ENCODE results near the gene CFL1. TPM values are rescaled to one million over a fixed set of nuclear protein-coding genes. Genes with fewer than 3 reads are reported as not detected.
A peak's percentile ranks its signal among the peaks of the same experiment; 100 is the strongest.

Gene CFL1
- total RNA-seq (2014; rRNA removed; shearing (Covaris generic)), result 981 and 1,393 TPM in 2 replicates
- 1,996 and 2,124 TPM in 2 replicates for polyA plus RNA-seq (2016; fragmentation: Nextera tagmentation; extraction: Ambion mirVana)
- long read RNA-seq, transcript CFL1-201 (4 exons, 1,234 nt), result major isoform, 1,571 of 1,610 reads
- long read RNA-seq, transcript CFL1-209 (3 exons, 647 nt), result minor isoform, 13 of 1,610 reads
- long read RNA-seq, partial matches to known transcripts, result 1 of 1,610 reads
- long read RNA-seq, other reads (novel, unspliced or antisense), result 21 of 1,610 reads

DNA sequence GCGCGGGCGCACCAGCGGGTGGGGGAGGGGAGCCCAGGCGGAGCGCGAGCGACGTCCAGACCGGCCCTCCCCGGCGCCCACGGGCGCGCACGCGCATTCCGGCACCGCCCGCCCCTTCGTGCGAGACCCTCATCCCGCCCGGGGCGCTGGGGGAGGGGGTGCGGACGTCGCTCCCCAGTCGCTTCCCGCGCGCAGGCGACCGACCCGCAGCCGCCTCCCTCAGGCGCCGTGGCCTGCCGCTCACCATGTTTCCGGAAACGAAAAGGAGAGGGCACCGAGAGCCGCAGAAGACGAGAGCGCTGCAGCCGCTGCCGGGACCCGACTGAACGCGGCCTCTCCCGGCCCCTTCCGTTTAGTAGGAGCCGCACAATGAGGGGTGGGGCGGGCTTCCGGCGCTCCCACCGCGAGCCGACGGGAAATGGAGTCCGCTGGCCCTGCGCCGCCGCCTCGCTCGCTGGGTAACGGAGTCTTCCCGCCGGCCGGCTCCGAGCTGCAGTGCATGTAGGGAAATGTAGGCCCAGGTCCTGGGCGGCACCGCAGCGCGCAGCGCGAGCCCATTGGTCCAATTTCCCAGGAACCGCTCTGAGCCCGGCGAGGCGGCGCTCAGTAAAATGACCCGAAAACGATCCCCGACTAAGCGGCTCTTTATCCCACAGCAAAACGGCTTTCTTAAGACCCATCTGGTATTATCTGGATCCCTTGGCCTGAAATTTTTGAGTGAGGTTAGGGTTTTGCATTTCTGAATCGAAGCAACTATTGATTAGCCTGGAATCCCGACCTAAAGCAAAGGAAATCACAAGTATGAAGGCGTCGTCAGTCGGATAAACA, at the start of gene CFL1:
Gene CFL1 (minus strand): TSS at position 328 of the 828 bp plus-strand sequence. CDS start 81 bp downstream, at position 247.
- peaks cover 4% of the 10 kb centered on the region; the same call in 2 of the 3 replicates for H3K9me3 Mint-ChIP-seq
- ATAC-seq (peak; percentile 53), DNase-seq (ENCODE audit: low spot score) (peak; percentile 98)
- peaks cover 11% of the 10 kb centered on the region for H3K4me1 ChIP-seq (ENCODE audit: insufficient read depth)
- H3K79me2 ChIP-seq (replicated peaks; ENCODE audit: insufficient read depth), result peaks cover 50% of the 10 kb centered on the region
- peak within 1 kb of the TSS; percentile 95 for H3K4me2 ChIP-seq
- no peaks in the 10 kb centered on the region for H3K27me3 ChIP-seq (ENCODE audit: insufficient read depth)
- H3K4me3 ChIP-seq, result peak within 1 kb of the TSS; percentile 93
- H3F3A ChIP-seq (replicated peaks; ENCODE audit: low read depth), result peaks cover 60% of the 10 kb centered on the region
- peaks cover 56% of the 10 kb centered on the region for H3K36me3 Mint-ChIP-seq (ENCODE audit: low read depth)
- peaks cover 33% of the 10 kb centered on the region for H3K4me1 Mint-ChIP-seq
- H3K36me3 ChIP-seq (ENCODE audit: insufficient read depth), result peaks cover 32% of the 10 kb centered on the region
- no peaks in the 10 kb centered on the region for H3K9me2 ChIP-seq (ENCODE audit: insufficient read depth)
- H3K27ac ChIP-seq (ENCODE audit: low read depth), result peak within 1 kb of the TSS; percentile 94
- H4K20me1 ChIP-seq (replicated peaks; ENCODE audit: insufficient read depth), result peaks cover 39% of the 10 kb centered on the region
- H3K27me3 Mint-ChIP-seq (ENCODE audit: insufficient read depth, low read depth, poor library complexity), result peaks cover 45% of the 10 kb centered on the region
- H3K4me3 Mint-ChIP-seq, result peak within 1 kb of the TSS; percentile 91
- peak within 1 kb of the TSS; percentile 96 for H3K27ac Mint-ChIP-seq
- TF ChIP-seq CREB1 (CRISPR knock-in tag; IDR thresholded peaks at IDR 0.05; ENCODE audit: low read depth) (no peak; the same call in 1 of the 2 replicates), POLR2AphosphoS5 (IDR thresholded peaks at IDR 0.05; ENCODE audit: low read depth) (peak; percentile 99), JUNB (IDR thresholded peaks at IDR 0.05; ENCODE audit: unreplicated experiment) (no peak), ZNF331 (CRISPR knock-in tag; IDR thresholded peaks at IDR 0.05; ENCODE audit: low read depth) (no peak), EZH2 (IDR thresholded peaks at IDR 0.05; ENCODE audit: low read depth, unreplicated experiment) (no peak), EZH2phosphoT487 (IDR thresholded peaks at IDR 0.05; ENCODE audit: unreplicated experiment) (no peak), STAT1 (IDR thresholded peaks at IDR 0.05; ENCODE audit: unreplicated experiment) (no peak), NANOG (IDR thresholded peaks at IDR 0.05; ENCODE audit: borderline replicate concordance) (no peak)
- TF ChIP-seq, protein P1, sequence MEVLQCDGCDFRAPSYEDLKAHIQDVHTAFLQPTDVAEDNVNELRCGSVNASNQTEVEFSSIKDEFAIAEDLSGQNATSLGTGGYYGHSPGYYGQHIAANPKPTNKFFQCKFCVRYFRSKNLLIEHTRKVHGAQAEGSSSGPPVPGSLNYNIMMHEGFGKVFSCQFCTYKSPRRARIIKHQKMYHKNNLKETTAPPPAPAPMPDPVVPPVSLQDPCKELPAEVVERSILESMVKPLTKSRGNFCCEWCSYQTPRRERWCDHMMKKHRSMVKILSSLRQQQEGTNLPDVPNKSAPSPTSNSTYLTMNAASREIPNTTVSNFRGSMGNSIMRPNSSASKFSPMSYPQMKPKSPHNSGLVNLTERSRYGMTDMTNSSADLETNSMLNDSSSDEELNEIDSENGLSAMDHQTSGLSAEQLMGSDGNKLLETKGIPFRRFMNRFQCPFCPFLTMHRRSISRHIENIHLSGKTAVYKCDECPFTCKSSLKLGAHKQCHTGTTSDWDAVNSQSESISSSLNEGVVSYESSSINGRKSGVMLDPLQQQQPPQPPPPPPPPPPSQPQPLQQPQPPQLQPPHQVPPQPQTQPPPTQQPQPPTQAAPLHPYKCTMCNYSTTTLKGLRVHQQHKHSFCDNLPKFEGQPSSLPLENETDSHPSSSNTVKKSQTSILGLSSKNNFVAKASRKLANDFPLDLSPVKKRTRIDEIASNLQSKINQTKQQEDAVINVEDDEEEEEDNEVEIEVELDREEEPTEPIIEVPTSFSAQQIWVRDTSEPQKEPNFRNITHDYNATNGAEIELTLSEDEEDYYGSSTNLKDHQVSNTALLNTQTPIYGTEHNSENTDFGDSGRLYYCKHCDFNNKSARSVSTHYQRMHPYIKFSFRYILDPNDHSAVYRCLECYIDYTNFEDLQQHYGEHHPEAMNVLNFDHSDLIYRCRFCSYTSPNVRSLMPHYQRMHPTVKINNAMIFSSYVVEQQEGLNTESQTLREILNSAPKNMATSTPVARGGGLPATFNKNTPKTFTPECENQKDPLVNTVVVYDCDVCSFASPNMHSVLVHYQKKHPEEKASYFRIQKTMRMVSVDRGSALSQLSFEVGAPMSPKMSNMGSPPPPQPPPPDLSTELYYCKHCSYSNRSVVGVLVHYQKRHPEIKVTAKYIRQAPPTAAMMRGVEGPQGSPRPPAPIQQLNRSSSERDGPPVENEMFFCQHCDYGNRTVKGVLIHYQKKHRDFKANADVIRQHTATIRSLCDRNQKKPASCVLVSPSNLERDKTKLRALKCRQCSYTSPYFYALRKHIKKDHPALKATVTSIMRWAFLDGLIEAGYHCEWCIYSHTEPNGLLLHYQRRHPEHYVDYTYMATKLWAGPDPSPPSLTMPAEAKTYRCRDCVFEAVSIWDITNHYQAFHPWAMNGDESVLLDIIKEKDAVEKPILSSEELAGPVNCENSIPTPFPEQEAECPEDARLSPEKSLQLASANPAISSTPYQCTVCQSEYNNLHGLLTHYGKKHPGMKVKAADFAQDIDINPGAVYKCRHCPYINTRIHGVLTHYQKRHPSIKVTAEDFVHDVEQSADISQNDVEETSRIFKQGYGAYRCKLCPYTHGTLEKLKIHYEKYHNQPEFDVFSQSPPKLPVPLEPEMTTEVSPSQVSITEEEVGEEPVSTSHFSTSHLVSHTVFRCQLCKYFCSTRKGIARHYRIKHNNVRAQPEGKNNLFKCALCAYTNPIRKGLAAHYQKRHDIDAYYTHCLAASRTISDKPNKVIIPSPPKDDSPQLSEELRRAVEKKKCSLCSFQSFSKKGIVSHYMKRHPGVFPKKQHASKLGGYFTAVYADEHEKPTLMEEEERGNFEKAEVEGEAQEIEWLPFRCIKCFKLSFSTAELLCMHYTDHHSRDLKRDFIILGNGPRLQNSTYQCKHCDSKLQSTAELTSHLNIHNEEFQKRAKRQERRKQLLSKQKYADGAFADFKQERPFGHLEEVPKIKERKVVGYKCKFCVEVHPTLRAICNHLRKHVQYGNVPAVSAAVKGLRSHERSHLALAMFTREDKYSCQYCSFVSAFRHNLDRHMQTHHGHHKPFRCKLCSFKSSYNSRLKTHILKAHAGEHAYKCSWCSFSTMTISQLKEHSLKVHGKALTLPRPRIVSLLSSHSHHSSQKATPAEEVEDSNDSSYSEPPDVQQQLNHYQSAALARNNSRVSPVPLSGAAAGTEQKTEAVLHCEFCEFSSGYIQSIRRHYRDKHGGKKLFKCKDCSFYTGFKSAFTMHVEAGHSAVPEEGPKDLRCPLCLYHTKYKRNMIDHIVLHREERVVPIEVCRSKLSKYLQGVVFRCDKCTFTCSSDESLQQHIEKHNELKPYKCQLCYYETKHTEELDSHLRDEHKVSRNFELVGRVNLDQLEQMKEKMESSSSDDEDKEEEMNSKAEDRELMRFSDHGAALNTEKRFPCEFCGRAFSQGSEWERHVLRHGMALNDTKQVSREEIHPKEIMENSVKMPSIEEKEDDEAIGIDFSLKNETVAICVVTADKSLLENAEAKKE (CRISPR knock-in tag; IDR thresholded peaks at IDR 0.05), result no peak
- TF ChIP-seq, protein P2, sequence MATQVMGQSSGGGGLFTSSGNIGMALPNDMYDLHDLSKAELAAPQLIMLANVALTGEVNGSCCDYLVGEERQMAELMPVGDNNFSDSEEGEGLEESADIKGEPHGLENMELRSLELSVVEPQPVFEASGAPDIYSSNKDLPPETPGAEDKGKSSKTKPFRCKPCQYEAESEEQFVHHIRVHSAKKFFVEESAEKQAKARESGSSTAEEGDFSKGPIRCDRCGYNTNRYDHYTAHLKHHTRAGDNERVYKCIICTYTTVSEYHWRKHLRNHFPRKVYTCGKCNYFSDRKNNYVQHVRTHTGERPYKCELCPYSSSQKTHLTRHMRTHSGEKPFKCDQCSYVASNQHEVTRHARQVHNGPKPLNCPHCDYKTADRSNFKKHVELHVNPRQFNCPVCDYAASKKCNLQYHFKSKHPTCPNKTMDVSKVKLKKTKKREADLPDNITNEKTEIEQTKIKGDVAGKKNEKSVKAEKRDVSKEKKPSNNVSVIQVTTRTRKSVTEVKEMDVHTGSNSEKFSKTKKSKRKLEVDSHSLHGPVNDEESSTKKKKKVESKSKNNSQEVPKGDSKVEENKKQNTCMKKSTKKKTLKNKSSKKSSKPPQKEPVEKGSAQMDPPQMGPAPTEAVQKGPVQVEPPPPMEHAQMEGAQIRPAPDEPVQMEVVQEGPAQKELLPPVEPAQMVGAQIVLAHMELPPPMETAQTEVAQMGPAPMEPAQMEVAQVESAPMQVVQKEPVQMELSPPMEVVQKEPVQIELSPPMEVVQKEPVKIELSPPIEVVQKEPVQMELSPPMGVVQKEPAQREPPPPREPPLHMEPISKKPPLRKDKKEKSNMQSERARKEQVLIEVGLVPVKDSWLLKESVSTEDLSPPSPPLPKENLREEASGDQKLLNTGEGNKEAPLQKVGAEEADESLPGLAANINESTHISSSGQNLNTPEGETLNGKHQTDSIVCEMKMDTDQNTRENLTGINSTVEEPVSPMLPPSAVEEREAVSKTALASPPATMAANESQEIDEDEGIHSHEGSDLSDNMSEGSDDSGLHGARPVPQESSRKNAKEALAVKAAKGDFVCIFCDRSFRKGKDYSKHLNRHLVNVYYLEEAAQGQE (IDR thresholded peaks at IDR 0.05; ENCODE audit: unreplicated experiment), result peak; percentile 30
- TF ChIP-seq, protein P3, sequence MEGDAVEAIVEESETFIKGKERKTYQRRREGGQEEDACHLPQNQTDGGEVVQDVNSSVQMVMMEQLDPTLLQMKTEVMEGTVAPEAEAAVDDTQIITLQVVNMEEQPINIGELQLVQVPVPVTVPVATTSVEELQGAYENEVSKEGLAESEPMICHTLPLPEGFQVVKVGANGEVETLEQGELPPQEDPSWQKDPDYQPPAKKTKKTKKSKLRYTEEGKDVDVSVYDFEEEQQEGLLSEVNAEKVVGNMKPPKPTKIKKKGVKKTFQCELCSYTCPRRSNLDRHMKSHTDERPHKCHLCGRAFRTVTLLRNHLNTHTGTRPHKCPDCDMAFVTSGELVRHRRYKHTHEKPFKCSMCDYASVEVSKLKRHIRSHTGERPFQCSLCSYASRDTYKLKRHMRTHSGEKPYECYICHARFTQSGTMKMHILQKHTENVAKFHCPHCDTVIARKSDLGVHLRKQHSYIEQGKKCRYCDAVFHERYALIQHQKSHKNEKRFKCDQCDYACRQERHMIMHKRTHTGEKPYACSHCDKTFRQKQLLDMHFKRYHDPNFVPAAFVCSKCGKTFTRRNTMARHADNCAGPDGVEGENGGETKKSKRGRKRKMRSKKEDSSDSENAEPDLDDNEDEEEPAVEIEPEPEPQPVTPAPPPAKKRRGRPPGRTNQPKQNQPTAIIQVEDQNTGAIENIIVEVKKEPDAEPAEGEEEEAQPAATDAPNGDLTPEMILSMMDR (conservative IDR thresholded peaks at IDR 0.05; ENCODE audit: low read depth in 2 of 2), result no peak
- TF ChIP-seq, protein P4, sequence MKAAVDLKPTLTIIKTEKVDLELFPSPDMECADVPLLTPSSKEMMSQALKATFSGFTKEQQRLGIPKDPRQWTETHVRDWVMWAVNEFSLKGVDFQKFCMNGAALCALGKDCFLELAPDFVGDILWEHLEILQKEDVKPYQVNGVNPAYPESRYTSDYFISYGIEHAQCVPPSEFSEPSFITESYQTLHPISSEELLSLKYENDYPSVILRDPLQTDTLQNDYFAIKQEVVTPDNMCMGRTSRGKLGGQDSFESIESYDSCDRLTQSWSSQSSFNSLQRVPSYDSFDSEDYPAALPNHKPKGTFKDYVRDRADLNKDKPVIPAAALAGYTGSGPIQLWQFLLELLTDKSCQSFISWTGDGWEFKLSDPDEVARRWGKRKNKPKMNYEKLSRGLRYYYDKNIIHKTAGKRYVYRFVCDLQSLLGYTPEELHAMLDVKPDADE (IDR thresholded peaks at IDR 0.05), result peak; percentile 99
- peak within 1 kb of the TSS; percentile 39; the same call in 1 of the 2 replicates for H2AFZ ChIP-seq

Measured in GM23338 (cell line).